ENCODE results near the gene TAF1B. TPM values are rescaled to one million over a fixed set of nuclear protein-coding genes. Genes with fewer than 3 reads are reported as not detected.

TAF1B gene
- total RNA-seq = 14.7 and 19.4 TPM in 2 replicates
- 8.0 and 13.2 TPM in 2 replicates for polyA plus RNA-seq

- H3K4me1 ChIP-seq (ENCODE audit: insufficient read depth) = peaks cover 13% of the 10 kb centered on the region
- peak; percentile 96 for DNase-seq (ENCODE audit: low spot score)
- H3K27ac ChIP-seq = peak within 1 kb of the TSS; percentile 90
- H3K9me2 ChIP-seq (replicated peaks; ENCODE audit: insufficient read depth) = no peaks in the 10 kb centered on the region
- peak within 1 kb of the TSS; percentile 45 for H3K4me3 ChIP-seq
- no peaks in the 10 kb centered on the region for H3K9me3 ChIP-seq (ENCODE audit: low read depth)
- under 1% methylated on average over 50 of the region's 70 CpGs for WGBS (ENCODE audit: low lambda C conversion rate, missing lambda C conversion rate)
- no peaks in the 10 kb centered on the region for H3K27me3 ChIP-seq
- H3K4me2 ChIP-seq = peak within 1 kb of the TSS; percentile 90
- H2AFZ ChIP-seq = peak within 1 kb of the TSS; percentile 88
- H3K79me2 ChIP-seq = peaks cover 37% of the 10 kb centered on the region
- TF ChIP-seq EZH2 (IDR thresholded peaks at IDR 0.05; ENCODE audit: borderline replicate concordance) = no peak
- peak; percentile 42 for TF ChIP-seq CTCF (IDR thresholded peaks at IDR 0.05; ENCODE audit: poor library complexity)
- H4K20me1 ChIP-seq (ENCODE audit: insufficient read depth, poor library complexity, severe bottlenecking) = no peaks in the 10 kb centered on the region
- no peaks in the 10 kb centered on the region for H3K36me3 ChIP-seq (replicated peaks; ENCODE audit: insufficient read depth, low read depth)
Measured at GRCh38 chr2:9843229-9844035, at the start of gene TAF1B. Gene TAF1B, plus strand, starts transcription at chr2:9843474. Its CDS starts 68 bp downstream, at chr2:9843542.

- H3K9me3 ChIP-seq (ENCODE audit: low read depth) = no peaks in the 10 kb centered on the region
- no peaks in the 10 kb centered on the region for H3K79me2 ChIP-seq
- H3K4me3 ChIP-seq = no peak overlapping the region
- DNase-seq (ENCODE audit: low spot score) = no peak
- no peak overlapping the region for H3K27ac ChIP-seq
- H4K20me1 ChIP-seq (ENCODE audit: insufficient read depth, poor library complexity, severe bottlenecking) = no peaks in the 10 kb centered on the region
- H3K36me3 ChIP-seq (replicated peaks; ENCODE audit: insufficient read depth, low read depth) = no peaks in the 10 kb centered on the region
- H3K4me2 ChIP-seq = no peak overlapping the region
- no peaks in the 10 kb centered on the region for H3K27me3 ChIP-seq
- peaks cover 9% of the 10 kb centered on the region for H3K4me1 ChIP-seq (ENCODE audit: insufficient read depth)
- TF ChIP-seq EZH2 (IDR thresholded peaks at IDR 0.05; ENCODE audit: borderline replicate concordance) = no peak
- TF ChIP-seq CTCF (IDR thresholded peaks at IDR 0.05; ENCODE audit: poor library complexity) = no peak
- no peak for TF ChIP-seq EZH2phosphoT487 (IDR thresholded peaks at IDR 0.05; ENCODE audit: low read depth, severe bottlenecking, unreplicated experiment)
- no peaks in the 10 kb centered on the region for H3K9me2 ChIP-seq (replicated peaks; ENCODE audit: insufficient read depth)
- H2AFZ ChIP-seq = no peak overlapping the region
- WGBS (ENCODE audit: low lambda C conversion rate, missing lambda C conversion rate) = 97% methylated on average over 15 of the region's 17 CpGs
Measured at GRCh38 chr2:9793918-9794717, 49.2 kb upstream of the TAF1B start.

- H3K4me1 ChIP-seq (ENCODE audit: insufficient read depth) = peaks cover 14% of the 10 kb centered on the region
- H3K4me2 ChIP-seq = no peak overlapping the region
- H3K27me3 ChIP-seq = no peaks in the 10 kb centered on the region
- no peaks in the 10 kb centered on the region for H3K36me3 ChIP-seq (replicated peaks; ENCODE audit: insufficient read depth, low read depth)
- H2AFZ ChIP-seq = no peak overlapping the region
- no peaks in the 10 kb centered on the region for H4K20me1 ChIP-seq (ENCODE audit: insufficient read depth, poor library complexity, severe bottlenecking)
- H3K27ac ChIP-seq = no peak overlapping the region
- DNase-seq (ENCODE audit: low spot score) = no peak
- 86% methylated on average over 6 of the region's 6 CpGs for WGBS (ENCODE audit: low lambda C conversion rate, missing lambda C conversion rate)
- no peaks in the 10 kb centered on the region for H3K9me3 ChIP-seq (ENCODE audit: low read depth)
- TF ChIP-seq EZH2 (IDR thresholded peaks at IDR 0.05; ENCODE audit: borderline replicate concordance) (no peak), EZH2phosphoT487 (IDR thresholded peaks at IDR 0.05; ENCODE audit: low read depth, severe bottlenecking, unreplicated experiment) (no peak), CTCF (IDR thresholded peaks at IDR 0.05; ENCODE audit: poor library complexity) (no peak)
- no peaks in the 10 kb centered on the region for H3K9me2 ChIP-seq (replicated peaks; ENCODE audit: insufficient read depth)
- no peak overlapping the region for H3K4me3 ChIP-seq
- no peaks in the 10 kb centered on the region for H3K79me2 ChIP-seq
Measured at GRCh38 chr2:9795071-9795470, 48.2 kb upstream of the TAF1B start.
